Stimulated activated CD8-positive, alpha-beta memory T cell treated with anti-CD3 and anti-CD28 coated beads, Interleukin-2, amount 100 ng/mL, for 1 hour (primary cell): ENCODE measurements around the gene SRSF3.
"Not testable (repeated sequence)": the region's sequence is repeated elsewhere in the genome, so short reads cannot be mapped to it uniquely, and the experiment has no call there.

Experiments used
- DNase-seq, 2 donors: peaks; one replicate each; pipeline ENCODE4 v3.0.0-alpha.2; 2020; ENCODE audit warnings: low read depth in 2 of 2

SRSF3 gene

GRCh38 chr6:36594029-36594815, at the start of gene SRSF3:
Gene SRSF3 (plus strand): TSS chr6:36594362. CDS start chr6:36596763, 2,401 bp downstream.
- peak; percentile 87 to 89 for DNase-seq

GRCh38 chr6:36545767-36546307, 48.3 kb upstream of the SRSF3 start:
- DNase-seq, result no peak

DNA sequence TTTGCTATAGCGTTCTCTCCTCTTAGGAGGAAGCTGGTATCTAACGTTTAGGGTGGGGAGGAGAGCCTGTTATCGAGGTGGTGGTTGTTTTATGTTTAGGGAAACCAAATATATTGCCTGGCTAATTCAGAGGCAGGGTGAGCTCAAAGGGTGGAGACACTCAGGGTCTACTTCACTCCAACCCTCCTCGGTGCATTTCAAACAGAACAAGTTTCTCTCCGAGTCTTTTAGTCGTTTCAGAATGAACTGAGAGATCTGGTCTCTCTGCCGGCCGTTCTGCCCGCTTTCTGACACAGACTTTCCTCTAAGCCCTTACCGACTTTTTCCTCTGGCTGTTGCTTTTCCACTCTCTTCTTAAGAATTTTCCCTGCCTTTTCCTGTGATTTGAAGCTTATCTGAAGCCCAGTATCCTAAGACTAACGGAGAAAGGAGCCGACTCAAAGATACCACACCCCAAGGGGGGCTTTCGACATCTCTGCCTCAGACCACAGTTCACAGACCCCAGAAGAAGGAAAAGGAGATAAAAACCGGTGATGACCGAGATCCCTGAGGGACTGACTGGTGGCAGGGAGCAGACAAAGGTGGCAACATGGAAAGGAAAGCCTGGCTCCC, 47.7 kb upstream of the SRSF3 start:
- DNase-seq, result no peak

DNA sequence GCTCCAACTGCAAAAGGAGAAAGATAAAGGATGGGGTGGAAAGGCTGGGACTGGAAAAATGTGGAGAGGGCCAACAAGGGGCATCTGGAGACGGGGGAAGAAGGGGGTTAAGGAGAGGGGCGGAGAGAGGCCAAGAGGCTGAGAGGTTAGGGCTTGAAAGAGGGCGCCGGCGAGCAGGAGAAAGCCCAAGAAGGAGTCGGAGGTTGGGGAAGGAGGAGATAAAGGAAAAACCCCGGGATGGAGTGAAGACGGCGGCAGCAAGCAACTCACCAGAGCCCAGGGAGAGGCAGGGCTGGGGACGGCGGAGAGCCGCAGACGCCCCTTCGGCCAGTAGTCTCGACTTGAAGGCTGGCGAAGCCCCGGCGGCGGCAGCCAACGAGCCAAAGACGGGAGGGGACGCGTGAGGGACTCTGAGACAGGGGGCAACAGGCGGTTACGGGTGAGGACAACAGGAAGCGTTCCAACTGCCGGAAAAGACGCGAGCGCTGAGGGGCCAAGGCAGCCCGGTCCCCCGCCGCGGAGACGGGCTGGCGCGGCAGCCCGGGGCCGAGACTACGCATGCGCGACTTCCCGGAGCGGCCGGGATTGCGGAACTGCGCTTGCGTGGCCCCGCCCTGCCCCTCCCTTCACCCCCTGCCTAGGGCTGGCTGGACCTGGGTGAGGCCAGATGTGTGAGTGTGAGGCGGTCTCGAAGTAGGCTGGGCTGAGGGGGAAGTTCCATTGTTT, 47.1 kb upstream of the SRSF3 start, which contains the start of gene STK38:
TSS of gene STK38 (minus strand) at position 560 of the 726 bp plus-strand sequence. CDS start 7,277 bp downstream, outside the sequence.
- DNase-seq, result peak; percentile 88 to 89

GRCh38 chr6:36547646-36548400, 46.3 kb upstream of the SRSF3 start:
- DNase-seq, result no peak

- no peak for DNase-seq
These were observed 45.8 kb upstream of the SRSF3 start for GRCh38 chr6:36548401-36548743.

DNA sequence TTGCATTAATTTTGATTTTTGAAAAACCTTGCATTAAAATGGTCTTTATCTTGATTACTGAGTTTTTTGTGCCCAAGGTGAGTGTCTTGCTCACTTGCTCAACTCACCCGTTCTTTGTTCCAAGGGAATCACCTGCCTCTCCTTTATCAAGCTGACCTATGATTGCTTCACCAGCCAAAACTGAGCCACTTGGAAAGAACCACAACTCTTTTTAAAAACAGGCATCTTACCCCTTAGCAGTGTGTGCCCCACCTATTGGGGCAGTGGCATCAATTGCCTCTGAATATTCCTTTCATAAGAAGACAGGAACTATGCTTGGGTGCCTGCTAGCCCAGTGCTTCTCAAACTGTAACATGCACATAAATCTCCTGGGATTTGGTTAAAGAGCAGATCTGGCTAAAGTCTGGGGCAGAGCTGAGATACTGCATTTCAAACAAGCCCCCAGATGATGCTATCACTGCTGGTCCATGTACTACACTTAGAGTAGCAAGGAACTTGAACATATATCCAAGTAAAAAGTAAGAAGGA, 43.6 kb upstream of the SRSF3 start:
- DNase-seq, result no peak

DNA sequence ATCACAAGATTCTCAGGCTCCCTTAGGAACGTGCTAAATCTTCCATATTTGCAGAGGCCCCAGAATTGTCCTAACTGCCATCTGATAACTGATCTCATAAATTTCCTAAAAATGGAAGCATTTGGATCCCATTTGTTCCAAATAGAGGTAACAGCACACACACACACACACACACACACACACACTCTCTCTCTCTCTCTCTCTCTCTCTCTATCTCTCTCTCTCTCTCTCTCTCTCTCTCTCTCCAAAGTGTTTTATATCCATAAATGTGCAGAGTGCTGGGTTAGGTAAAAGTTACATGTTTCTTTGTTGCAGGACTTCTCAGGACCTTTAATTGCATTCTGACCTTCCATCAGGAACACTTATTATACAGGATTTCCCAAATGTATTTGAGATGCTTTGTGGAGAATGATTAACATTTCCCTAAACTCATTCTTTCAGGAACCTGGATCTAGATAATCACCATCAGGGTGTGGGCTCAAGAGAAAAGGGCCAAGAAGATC, 38.4 kb upstream of the SRSF3 start:
- no peak for DNase-seq

DNA sequence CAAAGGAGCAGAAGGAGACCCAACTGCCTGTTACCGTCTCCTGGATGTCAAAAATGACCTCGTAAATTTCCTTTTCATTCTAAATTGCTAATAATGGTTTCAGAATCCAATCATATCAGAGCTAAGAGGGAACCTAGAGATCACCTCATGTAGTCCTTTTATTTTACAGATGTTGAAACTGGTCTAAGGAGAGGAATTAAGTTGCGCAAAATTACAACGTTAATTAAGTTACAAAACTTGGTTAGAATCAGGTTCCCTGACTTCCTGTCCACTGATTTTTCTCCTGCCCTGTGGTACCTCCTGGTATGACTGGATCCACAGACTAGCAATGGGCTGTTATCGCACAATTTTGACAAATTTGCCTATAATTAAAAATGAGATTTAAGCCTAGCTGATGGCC, 37.9 kb upstream of the SRSF3 start:
- DNase-seq, result no peak

GRCh38 chr6:36559011-36559793, 35.0 kb upstream of the SRSF3 start:
- no peak for DNase-seq

- no peak for DNase-seq
These were observed 33.3 kb upstream of the SRSF3 start for GRCh38 chr6:36560822-36561221.

DNA sequence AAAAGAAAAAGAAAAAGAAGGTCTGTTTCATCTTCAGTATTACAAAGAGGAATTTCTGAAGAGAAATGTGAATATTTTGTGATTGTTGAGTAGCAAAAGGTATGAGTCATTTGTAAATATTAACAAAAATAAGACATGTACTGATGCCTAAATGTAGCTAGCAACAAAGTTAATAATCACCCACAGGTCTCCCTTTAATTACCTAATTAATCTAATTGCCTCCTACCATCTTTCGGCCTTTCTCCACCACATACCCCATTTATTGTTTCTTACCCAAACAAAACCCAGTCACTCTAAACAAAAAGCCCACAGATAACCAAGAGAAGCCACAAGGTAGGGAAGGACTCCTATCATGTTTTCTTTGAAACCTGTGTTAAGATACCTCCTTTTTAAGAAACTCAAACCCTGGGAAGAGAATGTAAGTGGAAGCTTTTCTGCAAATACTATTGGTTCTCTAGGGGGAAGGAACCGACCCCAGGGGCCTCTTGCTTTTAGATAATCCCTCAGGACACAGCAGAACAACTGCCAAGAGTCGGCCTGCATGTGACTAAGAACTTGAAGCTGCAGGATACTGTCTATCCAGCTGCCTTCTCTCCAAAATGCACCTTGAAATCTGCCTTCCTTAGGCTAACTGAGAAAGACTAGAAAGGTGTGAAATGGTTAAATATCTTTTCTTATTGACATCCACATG, 30.8 kb upstream of the SRSF3 start:
- no peak for DNase-seq

- no peak for DNase-seq
These were observed 30.3 kb upstream of the SRSF3 start for GRCh38 chr6:36563928-36564284.

- DNase-seq, result no peak
These were observed 27.7 kb upstream of the SRSF3 start for GRCh38 chr6:36566418-36566905.

DNA sequence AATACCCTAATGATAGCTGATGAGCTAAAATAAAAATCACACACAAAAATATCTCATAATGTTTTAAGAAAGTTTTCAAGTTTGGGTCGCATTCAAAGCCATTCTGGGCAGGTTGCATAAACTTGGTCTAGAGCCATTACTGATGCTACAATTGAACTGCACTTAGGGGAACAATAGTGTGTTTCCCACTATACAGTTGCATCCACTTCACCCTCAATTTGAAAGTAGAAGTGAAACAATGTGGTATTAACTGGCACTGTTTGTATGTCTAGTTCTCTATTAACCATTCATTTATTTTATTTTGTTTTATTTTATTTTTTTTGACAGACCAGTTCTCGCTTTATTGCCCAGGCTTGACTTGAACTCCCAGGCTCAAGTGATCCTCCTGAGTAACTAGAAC, 23.9 kb upstream of the SRSF3 start:
- no peak for DNase-seq

- DNase-seq, result no peak
These were observed 22.8 kb upstream of the SRSF3 start for GRCh38 chr6:36571122-36572043.

DNA sequence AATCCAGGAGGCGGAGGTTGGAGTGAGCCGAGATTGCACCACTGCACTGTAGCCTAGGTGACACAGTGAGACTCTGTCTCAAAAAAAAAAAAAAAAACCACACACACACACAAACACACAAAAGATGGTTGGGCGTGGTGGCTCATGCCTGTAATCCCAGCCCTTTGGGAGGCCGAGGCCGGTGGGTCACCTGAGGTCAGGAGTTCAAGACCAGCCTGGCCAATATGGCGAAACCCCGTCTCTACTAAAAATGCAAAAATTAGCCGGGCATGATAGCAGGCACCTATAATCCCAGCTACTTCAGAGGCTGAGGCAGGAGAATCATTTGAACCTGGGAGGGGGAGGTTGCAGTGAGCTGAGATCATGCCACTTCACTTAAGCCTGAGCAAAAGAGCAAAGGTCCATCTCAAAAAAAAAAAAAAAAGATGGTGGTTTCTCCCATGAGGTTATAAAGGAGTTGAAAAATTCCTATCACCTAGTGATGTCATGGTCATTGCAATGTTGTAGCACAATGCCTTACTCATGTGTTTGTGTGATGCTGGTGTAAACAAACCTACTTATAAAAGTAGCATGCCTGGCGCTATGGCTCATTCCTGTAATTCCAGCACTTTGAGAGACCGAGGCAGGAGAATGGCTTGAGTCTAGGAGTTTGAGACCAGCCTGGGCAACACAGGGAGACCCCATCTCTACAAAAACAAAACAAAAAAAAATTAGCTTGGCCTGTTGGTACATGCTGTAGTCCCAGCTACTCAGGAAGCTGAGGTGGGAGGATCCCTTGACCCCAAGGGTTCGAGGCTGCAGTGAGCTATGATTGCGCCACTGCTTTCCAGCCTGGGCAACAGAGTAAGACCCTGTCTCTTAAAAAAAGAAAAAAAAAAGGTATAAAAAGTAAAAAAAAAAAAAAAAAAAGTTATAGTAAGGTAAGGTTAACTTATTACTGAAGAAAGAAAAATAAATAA, 21.5 kb upstream of the SRSF3 start:
- DNase-seq, result not testable (repeated sequence)
